NB4 (cell line): ENCODE data around the gene C6orf132.
"Not testable (repeated sequence)": the region's sequence is repeated elsewhere in the genome, so short reads cannot be mapped to it uniquely, and the experiment has no call there.

ENCODE experiments used
- DNase-seq: peaks from one replicate; pipeline ENCODE4 v3.0.0; 2010; ENCODE audit warnings: low read depth
- H3K4me3 ChIP-seq: one replicate; pipeline ENCODE4 v1.5.1; 2011; ENCODE audit warnings: mild to moderate bottlenecking, low read depth, low read length, moderate library complexity
- MYC ChIP-seq: IDR thresholded peaks from 2 replicates; pipeline ENCODE4 v1.6.1; 2011; ENCODE audit warnings: low read depth, low read length
- POLR2A ChIP-seq: IDR thresholded peaks from 2 replicates; pipeline ENCODE4 v1.6.1; 2011; ENCODE audit warnings: mild to moderate bottlenecking; ENCODE audit not compliant: insufficient read length; ENCODE audit errors: extremely low read depth
- TF ChIP-seq, protein P1 (sequence below): IDR thresholded peaks from one replicate; pipeline ENCODE4 v1.5.1; 2012; ENCODE audit warnings: low read depth, low read length
- TF ChIP-seq, protein P2 (sequence below): IDR thresholded peaks from 2 replicates; pipeline ENCODE4 v1.6.1; 2011; ENCODE audit warnings: low read depth, low read length

The C6orf132 gene

DNA sequence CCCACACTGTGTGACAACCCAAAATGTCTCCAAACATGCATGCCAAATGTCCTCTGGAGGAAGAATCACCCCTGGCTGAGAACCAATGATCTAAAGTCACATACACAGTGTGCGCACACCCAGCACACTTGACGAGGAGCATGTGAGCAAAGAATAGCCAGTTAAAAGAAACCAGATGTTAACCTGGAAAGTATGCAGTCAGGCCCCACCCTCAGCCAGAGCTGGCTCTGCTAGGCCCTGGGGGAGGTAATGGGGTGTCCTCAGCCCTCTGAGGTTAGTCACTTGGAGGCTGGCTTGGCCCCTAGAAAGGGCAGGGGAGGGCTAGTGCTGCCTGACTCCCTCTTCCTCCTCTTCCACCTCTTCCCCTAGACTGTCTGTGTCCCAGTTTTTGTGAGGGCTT, 15.6 kb upstream of the C6orf132 start:
- DNase-seq: no peak
- no peak overlapping the region for H3K4me3 ChIP-seq
- TF ChIP-seq MYC (no peak), POLR2A (no peak)
- TF ChIP-seq, protein P1, sequence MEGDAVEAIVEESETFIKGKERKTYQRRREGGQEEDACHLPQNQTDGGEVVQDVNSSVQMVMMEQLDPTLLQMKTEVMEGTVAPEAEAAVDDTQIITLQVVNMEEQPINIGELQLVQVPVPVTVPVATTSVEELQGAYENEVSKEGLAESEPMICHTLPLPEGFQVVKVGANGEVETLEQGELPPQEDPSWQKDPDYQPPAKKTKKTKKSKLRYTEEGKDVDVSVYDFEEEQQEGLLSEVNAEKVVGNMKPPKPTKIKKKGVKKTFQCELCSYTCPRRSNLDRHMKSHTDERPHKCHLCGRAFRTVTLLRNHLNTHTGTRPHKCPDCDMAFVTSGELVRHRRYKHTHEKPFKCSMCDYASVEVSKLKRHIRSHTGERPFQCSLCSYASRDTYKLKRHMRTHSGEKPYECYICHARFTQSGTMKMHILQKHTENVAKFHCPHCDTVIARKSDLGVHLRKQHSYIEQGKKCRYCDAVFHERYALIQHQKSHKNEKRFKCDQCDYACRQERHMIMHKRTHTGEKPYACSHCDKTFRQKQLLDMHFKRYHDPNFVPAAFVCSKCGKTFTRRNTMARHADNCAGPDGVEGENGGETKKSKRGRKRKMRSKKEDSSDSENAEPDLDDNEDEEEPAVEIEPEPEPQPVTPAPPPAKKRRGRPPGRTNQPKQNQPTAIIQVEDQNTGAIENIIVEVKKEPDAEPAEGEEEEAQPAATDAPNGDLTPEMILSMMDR: no peak
- TF ChIP-seq, protein P2, sequence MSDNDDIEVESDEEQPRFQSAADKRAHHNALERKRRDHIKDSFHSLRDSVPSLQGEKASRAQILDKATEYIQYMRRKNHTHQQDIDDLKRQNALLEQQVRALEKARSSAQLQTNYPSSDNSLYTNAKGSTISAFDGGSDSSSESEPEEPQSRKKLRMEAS: no peak

DNA sequence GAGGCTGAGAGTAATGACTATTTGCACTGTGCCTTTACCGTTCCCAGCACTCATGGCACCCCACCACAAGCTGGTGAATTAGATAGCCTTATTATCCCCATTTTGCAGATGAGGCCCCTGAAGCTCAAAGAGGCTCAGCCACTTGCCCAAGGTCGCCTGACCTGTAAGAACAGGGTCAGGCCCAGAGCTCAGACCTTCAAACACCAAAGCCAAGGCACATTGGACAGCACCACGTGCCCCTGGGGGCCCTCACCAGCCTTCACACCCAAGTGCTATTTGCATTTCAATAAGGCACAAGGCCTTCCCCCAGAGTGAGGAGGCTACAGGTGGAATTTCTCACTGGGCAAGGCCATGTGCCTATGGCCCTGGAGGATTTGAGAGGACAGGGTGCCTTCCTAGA, 14.2 kb upstream of the C6orf132 start:
- TF ChIP-seq, protein P2: no peak
- TF ChIP-seq POLR2A (no peak), MYC (no peak)
- TF ChIP-seq, protein P1: no peak
- H3K4me3 ChIP-seq: no peak overlapping the region
- DNase-seq: no peak

DNA sequence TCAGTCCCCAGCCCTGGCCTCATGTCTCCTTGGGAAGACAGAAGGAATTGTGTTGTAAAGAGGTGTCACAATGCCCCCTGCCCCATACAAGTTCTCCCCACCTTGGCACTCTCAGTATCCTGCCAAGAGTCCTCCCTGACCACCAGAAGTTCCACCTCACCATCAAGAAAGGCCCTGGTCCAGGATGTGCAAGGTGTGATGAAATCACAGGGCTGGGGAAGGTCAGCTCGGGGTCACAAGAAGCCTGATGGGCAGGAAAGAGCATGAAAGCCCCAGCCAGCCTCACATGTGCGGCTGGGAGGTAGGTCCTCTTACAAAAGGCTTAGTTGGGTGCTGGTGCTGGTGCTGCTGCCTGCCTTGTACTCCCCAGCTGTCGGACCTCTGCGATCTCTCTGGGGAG, 12.9 kb upstream of the C6orf132 start:
- H3K4me3 ChIP-seq: no peak overlapping the region
- TF ChIP-seq, protein P1: no peak
- no peak for TF ChIP-seq POLR2A
- no peak for DNase-seq

DNA sequence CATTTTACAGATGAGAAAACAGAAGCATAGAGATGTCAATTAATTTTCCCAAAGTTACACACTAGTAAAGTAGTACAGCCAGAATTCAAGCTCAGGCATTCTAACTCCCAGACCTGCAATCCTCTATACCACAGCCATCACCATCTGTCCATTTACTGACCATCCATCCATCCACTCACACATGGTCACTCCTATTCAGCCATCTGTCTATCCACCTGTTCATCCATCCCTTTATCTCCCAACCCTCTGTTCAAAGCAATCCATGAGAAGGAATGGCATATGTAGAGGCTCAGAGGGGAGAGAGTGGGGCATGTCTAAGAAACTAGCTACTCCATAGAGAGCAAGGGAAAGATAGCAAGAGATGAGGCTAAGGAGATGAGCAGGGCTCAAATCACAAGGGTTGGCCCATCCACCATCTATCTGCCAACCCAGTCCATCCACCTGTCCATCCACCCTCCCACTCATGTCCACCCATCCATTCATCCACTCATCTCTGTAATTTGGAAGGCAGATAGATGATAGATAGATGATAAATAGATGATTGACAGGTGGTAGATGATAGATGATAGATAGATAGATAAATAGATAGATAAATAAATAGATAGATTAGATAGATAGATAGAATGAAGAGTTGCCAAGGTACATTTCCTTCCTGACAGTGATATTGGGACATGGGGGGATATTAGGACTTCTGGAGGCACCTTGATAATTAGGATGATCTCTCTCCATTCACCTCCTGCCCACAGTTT, 12.2 kb upstream of the C6orf132 start:
- TF ChIP-seq, protein P1: no peak
- TF ChIP-seq, protein P2: no peak
- no peak for TF ChIP-seq MYC
- TF ChIP-seq POLR2A: no peak

DNA sequence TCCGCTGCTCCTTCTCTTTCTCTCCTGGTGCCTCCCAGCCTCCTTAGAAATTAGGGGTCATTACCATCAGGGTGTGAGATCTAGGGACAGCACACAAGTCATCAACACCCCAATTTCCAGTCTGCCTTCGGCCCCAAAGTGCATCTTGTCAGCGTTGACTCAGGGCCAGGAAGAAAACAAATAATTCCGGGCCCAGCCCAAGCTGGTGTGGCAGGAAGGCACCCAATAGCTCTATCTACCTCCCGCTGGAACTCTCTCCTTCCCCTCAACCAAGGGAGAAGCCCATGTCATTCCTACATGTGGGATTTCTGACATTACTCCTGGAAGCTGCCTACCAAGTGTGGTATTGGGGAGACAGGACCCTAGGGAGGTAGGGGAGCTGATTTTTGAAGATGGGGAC, 11.5 kb upstream of the C6orf132 start:
- no peak for DNase-seq
- TF ChIP-seq, protein P1: no peak
- no peak overlapping the region for H3K4me3 ChIP-seq

More for the DNA sequence above, 12.2 kb upstream of the C6orf132 start:
- no peak overlapping the region for H3K4me3 ChIP-seq
- DNase-seq: no peak

DNA sequence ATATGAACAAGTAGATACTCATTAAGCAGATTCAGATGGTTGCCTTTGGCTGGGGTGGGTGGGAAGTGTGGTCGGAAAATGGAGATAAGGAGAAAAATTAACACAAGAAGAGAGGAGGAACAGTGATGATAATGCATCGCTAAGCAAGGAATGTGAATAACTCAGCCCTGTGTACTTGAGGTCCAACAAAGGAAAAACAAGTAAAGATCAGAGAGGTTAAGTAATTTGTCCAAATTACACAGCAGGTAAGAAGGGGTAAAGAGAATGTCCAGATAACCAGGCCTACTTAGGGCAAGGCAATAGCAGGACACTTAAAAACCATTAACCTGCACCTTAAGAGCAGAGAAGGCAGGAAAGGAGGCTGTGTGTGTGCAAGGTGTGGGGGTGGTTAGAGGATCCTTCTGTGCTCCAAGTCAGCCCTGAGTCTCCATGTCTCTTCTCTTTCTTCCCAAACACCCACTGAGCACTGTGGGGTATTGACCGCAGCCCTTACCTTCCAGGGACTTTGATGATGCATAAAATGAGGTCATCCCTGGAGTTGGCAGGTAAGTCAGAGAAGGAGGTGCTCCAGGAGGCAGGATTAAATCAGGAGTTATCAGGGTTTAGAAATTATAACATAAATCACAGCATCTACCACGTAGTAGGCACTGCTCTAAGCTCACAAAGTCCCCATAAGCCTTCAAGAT, 10.3 kb upstream of the C6orf132 start:
- not testable (repeated sequence) for H3K4me3 ChIP-seq, DNase-seq
